B cell (primary cell): ENCODE results near the gene ZNF423. TPM values are rescaled to one million over a fixed set of nuclear protein-coding genes. Genes with fewer than 3 reads are reported as not detected.

Experiments
- ATAC-seq: fragments of 200-7000 bp; cut with Tn5 transposase; one replicate; pipeline ENCODE4 v1.10.0; 2021; ENCODE audit warnings: low read depth, mild to moderate bottlenecking, moderate number of reproducible peaks, moderate library complexity
- CTCF ChIA-PET: fragments of 350-600 bp; sonication (Branson Sonifier 250); formaldehyde crosslinking; loops from one replicate; lab custom pipeline; 2021; ENCODE audit warnings: antibody characterized with exemption, inconsistent platforms; lab: Charles Lee
- POLR2A ChIA-PET: fragments of 350-600 bp; sonication (Branson Sonifier 250); formaldehyde crosslinking; loops from one replicate; lab custom pipeline; 2021; ENCODE audit warnings: antibody characterized with exemption; lab: Charles Lee
- DNase-seq: peaks from one replicate; pipeline ENCODE4 v3.0.0; 2013
- H2AFZ ChIP-seq: 2 replicates; pipeline ENCODE4 v1.6.1; 2012; ENCODE audit warnings: mild to moderate bottlenecking, low read depth, low read length; ENCODE audit not compliant: insufficient read depth, poor library complexity, severe bottlenecking
- H3K27ac ChIP-seq, 2 donors: 1 replicate in 1 of 2; 2 replicates in 1 of 2; pipeline ENCODE4 v1.5.1; 2012 to 2013; ENCODE audit warnings: low read length in 2 of 2, mild to moderate bottlenecking in 2 of 2, moderate library complexity in 1 of 2
- H3K27me3 ChIP-seq, 4 experiments: fragments of 200-600 bp in 1 of 4; sonication (generic) in 1 of 4; replicated peaks in 1 of 4; 1 replicate in 2 of 4; 2 replicates in 2 of 4; pipeline versions ENCODE4 v1.6.1 to v1.7.0; 2013 to 2016; ENCODE audit warnings: low read length in 3 of 4, mild to moderate bottlenecking in 2 of 4, mixed read lengths in 1 of 4, moderate library complexity in 1 of 4; ENCODE audit not compliant: insufficient read depth in 4 of 4, control insufficient read depth in 3 of 4; ENCODE audit errors: control extremely low read depth in 1 of 4
- H3K36me3 ChIP-seq, 2 experiments: replicated peaks in 1 of 2; 1 replicate in 1 of 2; 2 replicates in 1 of 2; pipeline versions ENCODE4 v1.6.1 to v1.7.1; 2013; ENCODE audit warnings: low read length in 1 of 2; ENCODE audit not compliant: insufficient read depth in 2 of 2, control insufficient read depth in 1 of 2; ENCODE audit errors: control extremely low read depth in 1 of 2, extremely low read depth in 1 of 2
- H3K4me1 ChIP-seq, 2 donors: fragments of 200-600 bp in 1 of 2; sonication (generic) in 1 of 2; 1 replicate in 1 of 2; 2 replicates in 1 of 2; pipeline versions ENCODE4 v1.5.1 to v1.6.1; 2013 to 2017; ENCODE audit warnings: low read length in 2 of 2; ENCODE audit not compliant: control insufficient read depth in 2 of 2, insufficient read depth in 2 of 2
- H3K4me2 ChIP-seq: replicated peaks from 2 replicates; pipeline ENCODE3; 2012; ENCODE audit warnings: mild to moderate bottlenecking, low read depth, low read length; ENCODE audit not compliant: poor library complexity, severe bottlenecking
- H3K4me3 ChIP-seq, 5 experiments: fragments of 200-600 bp in 1 of 5; sonication (generic) in 1 of 5; 1 replicate in 3 of 5; 2 replicates in 2 of 5; pipeline versions ENCODE4 v1.5.1 to v1.7.0; 2011 to 2016; ENCODE audit warnings: low read length in 4 of 5, mild to moderate bottlenecking in 4 of 5, low read depth in 2 of 5, control low read depth in 1 of 5, moderate library complexity in 1 of 5; ENCODE audit not compliant: insufficient read depth in 1 of 5; ENCODE audit errors: control extremely low read depth in 1 of 5, extremely low read depth in 1 of 5
- H3K79me2 ChIP-seq: fragments of 200-600 bp; sonication (generic); one replicate; pipeline ENCODE4 v1.6.0; 2016; ENCODE audit warnings: low read length; ENCODE audit not compliant: control insufficient read depth, insufficient read depth
- H3K9ac ChIP-seq: fragments of 200-600 bp; sonication (generic); 2 replicates; pipeline ENCODE4 v1.6.1; 2017; ENCODE audit warnings: mild to moderate bottlenecking, low read length, moderate library complexity
- H3K9me3 ChIP-seq, 3 donors: one replicate each; pipeline versions ENCODE4 v1.6.1 to v1.7.1; 2013; ENCODE audit warnings: low read length in 2 of 3; ENCODE audit not compliant: control insufficient read depth in 2 of 3, insufficient read depth in 1 of 3; ENCODE audit errors: control extremely low read depth in 1 of 3
- H4K20me1 ChIP-seq: 2 replicates; pipeline ENCODE4 v1.6.0; 2012; ENCODE audit warnings: mild to moderate bottlenecking, low read length; ENCODE audit not compliant: insufficient read depth, control insufficient read depth, poor library complexity, severe bottlenecking
- H3K27ac Mint-ChIP-seq: one replicate; pipeline ENCODE4 v1.8.0; 2021; ENCODE audit warnings: mixed read lengths
- H3K27me3 Mint-ChIP-seq: one replicate; pipeline ENCODE4 v1.8.0; 2021; ENCODE audit warnings: mixed read lengths
- H3K4me1 Mint-ChIP-seq: one replicate; pipeline ENCODE4 v1.8.0; 2021; ENCODE audit warnings: mixed read lengths
- H3K4me3 Mint-ChIP-seq: one replicate; pipeline ENCODE4 v1.8.0; 2021; ENCODE audit warnings: mixed read lengths
- H3K9me3 Mint-ChIP-seq: one replicate; pipeline ENCODE4 v1.8.0; 2022; ENCODE audit warnings: mixed read lengths; ENCODE audit not compliant: insufficient read depth
- EZH2 ChIP-seq: IDR thresholded peaks from 2 replicates; pipeline ENCODE4 v1.6.1; 2012; ENCODE audit warnings: borderline replicate concordance, low read depth, mild to moderate bottlenecking, moderate library complexity, low read length; ENCODE audit not compliant: insufficient read depth, poor library complexity, severe bottlenecking
- WGBS: methylation state at CpG from one replicate; pipeline ENCODE4 v1.1.5; 2013; ENCODE audit warnings: missing lambda C conversion rate; ENCODE audit not compliant: insufficient coverage; 5-methylcytosine and 5-hydroxymethylcytosine counted together
- intact Hi-C: fragments of 100-400 bp; cut with micrococcal nuclease; formaldehyde crosslinking; loops from one replicate; pipeline ENCODE4 v1.10.0; 2022
- polyA plus RNA-seq: library from polyadenylated mRNA; depleted of rRNA; stranded (reverse); fragments of >200 nt; gene quantifications from 2 replicates; pipeline ENCODE4 v1.2.3, GENCODE V29; 2012
- total RNA-seq, 2 donors: library from RNA; stranded (reverse); fragments of 120-200 nt in 1 of 2; gene quantifications; 1 replicate in 1 of 2; 2 replicates in 1 of 2; pipeline versions ENCODE4 v1.2.3 to v1.2.4, GENCODE V29; 2013 to 2022
- TF ChIP-seq, protein P1 (sequence below): fragments of 200-600 bp; IDR thresholded peaks from one replicate; pipeline ENCODE4 v1.8.0; 2022; ENCODE audit warnings: antibody characterized with exemption, mild to moderate bottlenecking

Gene ZNF423
- total and polyA plus RNA-seq, 2 donors (not counting 1 experiment from before 2014, with no cell fraction given), result not detected

DNA sequence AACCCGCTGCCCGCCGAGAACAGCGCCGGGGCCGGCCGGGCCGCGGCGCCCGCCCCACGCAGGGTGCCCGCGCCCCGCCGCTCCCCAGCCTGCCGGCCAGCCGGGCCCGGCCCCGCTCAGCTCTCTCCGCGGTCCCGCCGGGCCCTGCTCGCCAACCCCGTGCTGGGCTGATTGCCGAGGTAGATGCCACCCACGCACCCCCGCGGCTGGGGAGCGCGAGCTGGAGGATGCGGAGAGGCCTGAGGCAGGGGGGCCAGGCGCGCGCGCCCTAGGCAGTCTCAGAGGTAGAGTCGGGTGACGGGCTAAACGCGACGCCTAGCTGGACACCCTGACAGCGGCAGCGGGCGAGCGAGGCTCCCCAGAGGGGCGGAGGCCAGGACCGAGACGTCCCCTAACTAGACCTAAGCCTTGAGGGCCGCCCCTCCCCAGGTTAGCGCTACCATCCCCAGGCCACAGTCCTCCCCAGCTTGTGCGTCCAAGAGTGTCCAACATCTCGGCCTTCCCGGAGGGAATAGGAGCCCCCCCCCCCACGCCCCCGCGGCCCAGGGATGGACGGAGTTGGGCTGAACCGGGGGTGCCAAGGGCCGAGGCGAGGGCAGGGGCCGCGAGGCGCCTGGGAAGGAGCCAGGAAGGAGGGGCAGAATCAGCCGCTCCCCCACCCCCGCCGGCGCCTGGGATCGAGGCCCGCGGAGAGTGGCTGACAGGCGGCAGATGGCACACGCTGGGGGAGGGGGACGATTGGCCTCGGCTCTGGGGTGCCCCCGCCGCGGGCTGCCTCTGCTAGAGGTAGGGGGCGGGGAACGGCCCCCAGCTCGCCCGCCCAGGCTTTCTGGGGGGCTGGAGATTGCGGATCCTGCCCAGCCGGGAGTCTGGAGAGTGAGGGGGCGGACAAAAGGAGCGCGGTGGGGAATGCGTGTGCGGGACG is 2.5 kb upstream of the ZNF423 start:
- intact Hi-C loops, result no loop called here
- no peaks in the 10 kb centered on the region for H3K36me3 ChIP-seq
- Mint-ChIP-seq H3K4me3 (peak overlapping the region; percentile 80), H3K27ac (no peak overlapping the region), H3K9me3 (no peaks in the 10 kb centered on the region), H3K27me3 (peaks cover 25% of the 10 kb centered on the region), H3K4me1 (peaks cover 23% of the 10 kb centered on the region)
- H3K4me3 ChIP-seq, result peak overlapping the region in 4 of 5 experiments; percentile 8 to 39 (median 27)
- H3K4me2 ChIP-seq, result peak overlapping the region; percentile 99
- WGBS, result 2% methylated on average over 80 of the region's 90 CpGs
- H3K27ac ChIP-seq, result no peak overlapping the region
- H3K9me3 ChIP-seq, result peaks cover 0 to 16% (median 0%) of the 10 kb centered on the region in 3 donors
- ChIA-PET POLR2A (no interaction called here), CTCF (interaction anchor here (0.8 to 1.1 kb wide), 2 partner anchors 19 to 27 kb away, joined by 3 to 4 read pairs; no protein-coding TSS in a partner anchor)
- H3K27me3 ChIP-seq, result peaks cover 0 to 46% (median 17%) of the 10 kb centered on the region in 4 experiments
- ATAC-seq (no peak), DNase-seq (peak; percentile 48)
- TF ChIP-seq EZH2, result no peak
- TF ChIP-seq, protein P1, sequence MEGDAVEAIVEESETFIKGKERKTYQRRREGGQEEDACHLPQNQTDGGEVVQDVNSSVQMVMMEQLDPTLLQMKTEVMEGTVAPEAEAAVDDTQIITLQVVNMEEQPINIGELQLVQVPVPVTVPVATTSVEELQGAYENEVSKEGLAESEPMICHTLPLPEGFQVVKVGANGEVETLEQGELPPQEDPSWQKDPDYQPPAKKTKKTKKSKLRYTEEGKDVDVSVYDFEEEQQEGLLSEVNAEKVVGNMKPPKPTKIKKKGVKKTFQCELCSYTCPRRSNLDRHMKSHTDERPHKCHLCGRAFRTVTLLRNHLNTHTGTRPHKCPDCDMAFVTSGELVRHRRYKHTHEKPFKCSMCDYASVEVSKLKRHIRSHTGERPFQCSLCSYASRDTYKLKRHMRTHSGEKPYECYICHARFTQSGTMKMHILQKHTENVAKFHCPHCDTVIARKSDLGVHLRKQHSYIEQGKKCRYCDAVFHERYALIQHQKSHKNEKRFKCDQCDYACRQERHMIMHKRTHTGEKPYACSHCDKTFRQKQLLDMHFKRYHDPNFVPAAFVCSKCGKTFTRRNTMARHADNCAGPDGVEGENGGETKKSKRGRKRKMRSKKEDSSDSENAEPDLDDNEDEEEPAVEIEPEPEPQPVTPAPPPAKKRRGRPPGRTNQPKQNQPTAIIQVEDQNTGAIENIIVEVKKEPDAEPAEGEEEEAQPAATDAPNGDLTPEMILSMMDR, result no peak
- no peaks in the 10 kb centered on the region for H3K79me2 ChIP-seq
- H3K4me1 ChIP-seq, result peaks cover 17 to 35% of the 10 kb centered on the region in 2 donors
- peak overlapping the region; percentile 53 for H3K9ac ChIP-seq
- no peaks in the 10 kb centered on the region for H4K20me1 ChIP-seq
- H2AFZ ChIP-seq, result peak overlapping the region; percentile 62
